HG03135 (cell line): ENCODE measurements around the gene SEL1L3.

Experiments used
- ATAC-seq: cut with Tn5 transposase; IDR thresholded peaks from one replicate; pipeline ENCODE4 v1.9.1; 2021; ENCODE audit warnings: mild to moderate bottlenecking, moderate library complexity; ENCODE audit not compliant: unreplicated experiment

SEL1L3 gene

DNA sequence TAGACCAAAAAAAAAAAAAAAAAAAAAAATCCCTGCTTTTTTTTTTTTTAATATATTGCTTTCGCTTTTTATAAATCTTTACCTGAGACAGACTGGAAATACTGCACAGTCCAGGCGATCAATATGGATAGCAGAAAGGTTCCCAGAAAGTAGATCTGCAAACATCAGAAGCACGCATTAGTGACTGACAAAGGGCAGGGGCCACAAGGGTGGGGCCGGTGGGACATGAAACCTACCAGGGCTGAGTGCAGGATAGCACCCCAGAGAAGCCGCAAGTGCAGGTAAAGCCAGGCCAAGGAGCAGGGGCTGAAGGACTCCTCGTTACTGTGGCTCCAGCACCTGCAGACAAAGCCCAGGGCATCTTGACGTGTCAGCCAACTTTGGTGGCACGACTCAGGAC lies 105.3 kb downstream of the SEL1L3 start:
- no peak for ATAC-seq

DNA sequence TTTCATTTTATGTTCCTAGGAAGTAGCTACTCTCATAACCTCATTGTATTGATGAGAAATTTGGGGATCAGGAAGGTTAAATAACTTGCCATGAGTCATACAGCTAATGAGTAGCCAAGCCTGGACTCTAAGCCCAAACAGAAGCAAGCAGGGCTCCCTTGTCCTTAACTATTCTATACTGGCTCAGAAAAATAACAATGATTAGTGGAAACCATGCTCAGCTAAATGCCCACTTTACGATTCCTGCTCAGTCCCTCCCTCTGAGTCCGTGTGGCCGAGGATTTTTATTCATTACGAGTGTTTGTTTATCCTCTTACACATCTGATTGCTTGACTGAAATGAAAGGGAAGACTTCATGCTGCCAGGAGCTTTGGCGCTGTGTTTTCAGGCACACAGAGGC lies 106.3 kb downstream of the SEL1L3 start:
- ATAC-seq = no peak

DNA sequence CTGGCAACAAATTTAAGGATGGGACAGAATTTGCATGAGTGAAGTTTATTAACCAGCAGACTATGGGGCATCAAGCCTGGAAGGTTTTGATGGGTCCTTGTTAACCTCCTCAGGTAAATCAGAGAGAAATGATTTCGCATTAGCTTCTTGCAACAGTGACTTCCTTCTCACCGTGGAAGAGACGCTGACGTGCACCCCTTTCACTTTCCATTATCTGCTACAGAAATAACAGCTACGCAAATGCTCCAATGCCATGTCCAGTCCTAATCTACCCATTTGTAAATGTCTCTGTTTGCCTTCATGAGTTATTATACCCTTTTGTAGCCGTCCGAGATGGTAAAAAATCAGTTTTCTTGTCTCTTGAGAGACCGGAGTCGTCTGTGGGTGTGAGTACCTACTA lies 106.9 kb downstream of the SEL1L3 start:
- ATAC-seq = no peak

DNA sequence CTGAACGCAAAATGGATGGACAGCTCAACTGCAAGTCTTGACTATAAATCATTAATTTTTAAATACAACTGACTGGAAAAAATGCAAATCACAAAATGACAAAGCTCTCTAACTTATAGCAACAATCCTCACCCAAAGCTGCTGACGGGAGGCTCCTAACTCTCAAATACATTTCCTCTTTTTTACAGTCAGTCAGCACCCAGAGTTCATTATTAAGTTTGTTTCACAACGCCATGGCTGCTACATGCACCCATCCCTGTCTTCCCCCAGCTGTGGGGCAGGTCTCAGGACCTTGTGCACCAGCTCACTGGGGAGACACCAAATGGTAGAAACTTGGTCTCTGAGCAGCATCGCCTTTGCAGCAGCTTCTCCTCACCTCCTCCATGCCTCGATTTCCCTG lies 109.5 kb downstream of the SEL1L3 start:
- ATAC-seq = no peak

DNA sequence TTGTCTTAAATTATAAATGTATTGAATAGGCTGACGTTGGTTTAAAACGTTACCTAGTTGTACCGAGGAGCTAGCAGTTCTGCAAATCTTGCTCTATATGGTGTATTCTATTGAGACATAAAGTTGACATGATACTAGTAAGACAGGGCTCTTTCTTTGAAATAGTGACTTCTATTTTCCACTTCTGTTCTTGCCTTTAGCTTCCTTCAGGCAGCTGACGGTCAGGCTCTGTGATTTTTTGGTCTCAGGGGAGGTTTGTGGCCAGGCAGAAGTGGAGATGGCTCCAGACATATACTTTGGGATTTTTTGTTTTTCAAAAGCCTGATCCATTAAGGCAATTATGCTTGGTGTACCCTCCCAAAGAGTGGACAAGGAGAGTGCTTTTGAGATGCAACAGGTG lies 111.9 kb downstream of the SEL1L3 start:
- no peak for ATAC-seq

DNA sequence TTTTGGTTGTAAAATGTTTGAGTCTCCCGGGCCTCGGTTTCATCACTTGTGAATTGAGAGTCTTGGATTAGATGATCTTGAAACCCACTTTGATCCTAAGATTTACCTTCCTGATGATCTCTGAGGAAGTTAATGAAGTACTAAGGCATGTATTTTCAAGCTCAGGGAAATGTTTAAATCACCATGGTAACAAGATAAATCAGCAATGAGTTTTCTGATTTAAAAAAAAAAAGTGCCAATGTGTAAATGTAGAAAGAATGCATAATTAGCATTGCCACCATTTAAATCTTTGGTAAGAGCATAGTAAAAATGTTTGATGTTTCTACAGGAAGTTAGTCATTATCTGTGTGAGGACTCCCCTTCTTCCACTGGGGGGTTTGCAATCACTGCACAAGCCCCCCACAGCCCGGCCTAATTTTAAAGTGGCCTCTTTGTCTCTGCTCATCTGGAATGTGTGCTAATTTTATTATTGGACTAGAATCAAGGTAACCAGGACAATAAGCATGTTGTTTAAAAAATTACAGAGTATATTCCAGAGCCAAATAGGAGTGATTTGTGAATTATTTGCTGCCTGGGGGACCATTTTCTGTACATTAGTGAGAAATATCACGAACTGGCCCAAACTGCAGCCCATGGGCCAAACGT lies 113.5 kb downstream of the SEL1L3 start:
- no peak for ATAC-seq

DNA sequence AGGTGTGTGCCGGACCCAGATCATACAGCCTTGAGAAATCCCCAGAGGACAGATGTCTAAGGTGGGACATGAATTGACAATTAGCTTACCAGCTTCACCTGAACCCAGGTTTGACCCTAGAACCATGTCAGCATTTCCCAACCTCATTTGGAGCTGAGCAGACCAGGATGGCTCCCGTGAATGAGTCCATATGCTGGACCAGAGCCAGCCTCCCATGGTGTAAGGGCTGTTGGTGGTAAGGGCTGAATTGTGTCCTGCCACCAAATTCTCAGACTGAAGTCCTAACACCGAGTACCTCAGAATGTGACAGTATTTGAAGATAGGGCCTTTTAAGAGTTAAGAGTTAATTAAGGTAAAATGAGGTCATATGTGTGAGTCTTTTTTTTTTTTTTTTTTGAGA lies 118.8 kb downstream of the SEL1L3 start:
- ATAC-seq = no peak

DNA sequence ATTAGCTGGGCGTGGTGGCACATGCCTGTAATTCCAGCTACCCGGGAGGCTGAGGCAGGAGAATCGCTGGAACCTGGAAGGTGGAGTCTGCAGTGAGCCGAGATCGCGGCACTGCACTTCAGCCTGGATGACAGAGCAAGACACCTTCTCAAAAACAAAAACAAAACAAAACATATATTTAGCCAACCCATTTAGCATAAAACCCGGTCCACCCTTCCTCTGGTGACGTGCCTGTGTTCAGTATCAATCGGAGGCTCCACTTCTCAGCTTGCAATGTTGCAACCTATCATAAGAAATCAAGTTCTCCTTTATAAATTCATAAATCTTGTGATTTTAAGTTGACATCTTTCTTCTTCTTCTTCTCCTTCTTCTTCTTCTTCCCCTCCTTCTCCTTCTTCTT lies 133.2 kb downstream of the SEL1L3 start:
- no peak for ATAC-seq

DNA sequence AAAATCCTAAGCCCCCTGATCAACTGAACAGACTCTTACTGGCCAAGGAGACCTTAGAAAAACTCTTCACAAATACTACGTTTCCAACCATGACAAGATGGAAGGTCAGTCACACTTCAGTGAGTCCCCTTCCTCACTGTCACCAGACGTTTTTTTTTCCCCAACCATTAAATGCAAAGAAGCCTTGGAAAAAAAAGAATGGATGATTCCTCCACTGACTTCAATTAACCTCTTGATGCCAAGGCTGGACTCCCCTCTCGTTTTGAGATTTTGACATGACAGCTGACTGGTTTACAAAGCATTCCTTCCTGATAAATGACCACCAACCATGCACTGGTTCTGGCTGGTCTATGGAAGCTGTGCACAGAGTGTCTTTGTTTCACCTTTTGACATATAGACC lies 133.9 kb downstream of the SEL1L3 start:
- no peak for ATAC-seq

DNA sequence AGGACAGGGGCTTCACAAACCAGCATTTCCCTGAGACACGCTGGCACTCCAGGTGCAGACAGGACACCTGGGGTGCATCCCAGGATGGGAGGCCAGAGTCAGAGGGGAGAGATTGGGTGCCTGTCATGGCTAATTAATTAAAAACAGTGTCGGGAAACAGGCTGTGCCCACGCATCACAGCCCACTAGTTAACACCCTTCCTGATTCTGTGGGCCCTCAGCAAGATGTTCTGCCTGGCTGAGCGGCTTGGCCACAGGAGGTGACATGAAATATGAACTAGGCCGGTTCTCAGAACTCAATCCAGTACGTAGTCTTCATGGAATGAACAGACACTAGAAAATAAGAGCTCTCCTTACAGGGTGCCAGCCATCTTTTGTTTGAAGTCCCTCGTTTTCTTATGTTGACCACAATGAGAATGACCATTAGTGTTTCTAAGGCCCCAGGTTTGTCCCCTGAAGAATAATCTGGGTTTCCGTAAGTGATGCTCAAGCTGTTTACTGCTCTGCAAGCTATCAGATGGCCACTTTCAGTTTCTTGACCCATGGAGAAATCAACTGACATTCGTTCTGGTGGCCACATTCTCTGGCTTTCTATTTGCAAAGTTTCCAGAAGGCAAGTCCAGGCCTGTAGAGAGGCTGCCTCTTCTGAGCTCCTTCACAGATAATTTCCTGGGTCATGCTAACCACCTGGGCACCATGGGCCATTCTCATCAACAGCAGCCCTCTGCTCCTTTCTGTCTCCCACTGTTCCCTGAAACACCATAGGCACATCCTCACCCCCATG lies 134.9 kb downstream of the SEL1L3 start:
- ATAC-seq = no peak

DNA sequence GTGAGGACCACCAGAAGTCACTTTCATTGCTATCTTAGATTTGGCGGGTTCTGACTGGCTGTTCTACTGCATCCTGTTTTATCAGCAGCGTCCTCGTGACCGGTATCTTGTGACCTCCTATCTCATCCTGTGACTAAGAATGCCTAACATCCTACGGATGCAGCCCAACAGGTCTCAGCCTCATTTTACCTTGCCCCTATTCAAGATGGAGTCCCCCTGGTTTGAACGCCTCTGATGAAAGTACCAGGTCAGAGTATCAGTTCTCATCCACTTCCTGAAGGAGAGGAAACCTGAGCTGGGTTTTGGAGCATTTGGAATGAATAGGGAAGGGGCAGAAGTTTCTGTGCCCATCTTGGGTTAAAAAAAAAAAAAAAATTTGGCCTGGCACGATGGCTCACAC lies 136.9 kb downstream of the SEL1L3 start:
- ATAC-seq = no peak

DNA sequence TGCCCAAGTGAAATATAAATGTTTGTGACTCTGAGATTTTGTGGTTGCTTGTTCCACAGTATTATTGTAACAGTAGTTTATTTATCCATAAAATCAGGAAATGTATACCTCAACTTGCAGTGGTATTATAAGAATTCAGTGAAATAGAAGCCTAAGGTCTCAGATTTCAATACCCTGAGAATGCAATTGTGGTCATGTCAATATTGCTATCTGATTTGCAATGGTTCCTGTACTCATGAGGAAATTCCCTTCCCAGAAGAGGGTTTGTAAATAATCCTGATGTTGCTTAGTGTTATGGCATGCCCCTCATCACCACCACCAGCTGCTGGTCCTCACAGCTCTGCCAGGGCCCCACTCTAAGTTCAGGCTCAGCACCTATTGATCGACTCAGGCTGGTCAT lies 139.4 kb downstream of the SEL1L3 start:
- ATAC-seq = no peak

DNA sequence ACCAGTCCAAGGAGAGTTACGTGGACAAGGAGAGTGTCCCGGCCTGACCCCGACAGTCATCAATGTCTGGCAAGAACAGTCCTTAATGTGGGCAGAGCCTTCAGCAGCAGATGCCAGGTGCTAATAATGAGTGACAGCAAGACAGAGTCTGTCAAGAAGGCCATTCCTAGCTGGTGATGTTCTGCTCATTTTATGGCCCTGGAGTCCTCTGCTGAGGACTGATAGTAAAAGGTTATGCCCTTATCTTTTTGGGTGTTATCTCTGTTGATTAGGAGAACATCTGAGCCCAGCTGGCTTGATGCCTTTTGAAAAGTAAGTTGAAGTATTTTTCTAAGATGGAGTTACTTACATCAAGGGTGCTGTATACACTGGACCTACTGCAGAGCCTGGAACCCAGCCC lies 139.8 kb downstream of the SEL1L3 start:
- ATAC-seq = no peak

DNA sequence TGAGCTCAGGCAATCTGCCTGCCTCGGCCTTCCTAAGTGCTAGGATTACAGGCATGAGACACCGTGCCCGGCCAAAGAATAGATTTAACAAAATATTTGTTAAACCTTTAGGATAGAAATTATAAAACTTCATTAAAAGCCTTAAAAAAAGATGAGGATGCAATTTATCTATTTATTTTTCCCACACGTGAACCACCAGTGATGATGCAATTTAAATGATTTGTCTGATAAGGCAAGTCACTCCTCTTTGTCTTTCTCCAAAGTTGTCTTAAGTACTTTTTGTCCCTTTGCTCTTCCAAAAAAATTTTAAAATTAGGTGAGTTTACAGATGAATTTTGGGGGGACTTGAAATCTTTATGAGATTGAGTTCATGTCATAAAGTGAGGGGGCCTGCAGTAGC lies 149.0 kb downstream of the SEL1L3 start:
- ATAC-seq = no peak

DNA sequence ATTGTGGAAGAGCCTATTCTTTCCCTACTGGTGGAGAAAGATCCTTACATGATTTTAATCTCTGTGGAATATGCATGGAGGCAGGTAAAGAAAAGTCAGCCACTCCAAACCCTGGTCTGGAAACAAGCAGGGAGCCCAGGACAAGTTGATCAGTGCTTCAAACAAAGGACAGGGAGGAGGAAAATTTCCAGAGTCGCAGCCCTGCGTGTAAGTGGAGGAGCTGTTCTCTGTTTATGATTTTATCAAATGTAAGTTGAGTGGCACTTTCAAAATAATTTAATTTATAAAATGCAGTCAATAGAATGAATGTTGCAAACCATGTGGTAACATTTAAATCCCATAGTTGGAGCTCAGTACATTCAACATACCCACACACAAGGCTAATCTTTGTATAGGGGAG lies 150.2 kb downstream of the SEL1L3 start:
- no peak for ATAC-seq

DNA sequence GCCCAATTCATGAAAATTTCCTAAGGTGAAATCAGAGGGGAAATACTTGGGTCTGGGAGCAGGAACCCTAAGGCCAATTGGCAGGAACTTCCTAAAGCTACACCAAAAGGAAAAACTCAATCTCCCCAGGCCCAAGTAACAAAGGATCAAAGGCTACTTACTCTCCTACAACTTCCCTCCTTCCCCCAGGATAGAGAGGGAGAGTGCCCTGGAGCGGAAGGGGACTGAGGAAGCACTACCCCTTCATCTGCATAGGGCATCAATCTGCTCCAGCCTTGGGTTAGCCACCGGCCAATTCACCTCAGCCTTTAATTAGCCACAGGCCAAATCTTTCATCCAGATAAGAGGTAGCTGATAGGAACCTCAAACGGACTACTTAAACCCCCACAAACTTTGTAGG lies 152.2 kb downstream of the SEL1L3 start:
- no peak for ATAC-seq

DNA sequence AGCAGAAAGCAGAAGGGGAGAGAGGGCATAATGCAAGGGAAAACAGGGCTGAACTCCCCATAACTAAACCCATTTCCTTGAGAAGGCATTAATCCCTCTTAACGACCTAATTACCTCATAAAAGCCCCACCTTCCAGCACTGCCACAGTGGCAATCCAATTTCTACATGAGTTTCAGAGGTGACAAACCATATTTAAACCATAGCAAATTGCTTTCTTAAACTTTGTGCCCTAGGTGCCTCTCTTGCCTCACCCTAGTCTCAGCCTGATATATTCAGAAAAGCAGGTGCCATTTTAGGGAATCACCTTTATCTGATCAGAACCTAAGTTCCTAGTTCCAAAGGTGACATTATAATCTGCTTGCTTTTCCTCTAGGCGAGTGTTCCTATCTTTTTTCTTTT lies 158.3 kb downstream of the SEL1L3 start:
- ATAC-seq = no peak

DNA sequence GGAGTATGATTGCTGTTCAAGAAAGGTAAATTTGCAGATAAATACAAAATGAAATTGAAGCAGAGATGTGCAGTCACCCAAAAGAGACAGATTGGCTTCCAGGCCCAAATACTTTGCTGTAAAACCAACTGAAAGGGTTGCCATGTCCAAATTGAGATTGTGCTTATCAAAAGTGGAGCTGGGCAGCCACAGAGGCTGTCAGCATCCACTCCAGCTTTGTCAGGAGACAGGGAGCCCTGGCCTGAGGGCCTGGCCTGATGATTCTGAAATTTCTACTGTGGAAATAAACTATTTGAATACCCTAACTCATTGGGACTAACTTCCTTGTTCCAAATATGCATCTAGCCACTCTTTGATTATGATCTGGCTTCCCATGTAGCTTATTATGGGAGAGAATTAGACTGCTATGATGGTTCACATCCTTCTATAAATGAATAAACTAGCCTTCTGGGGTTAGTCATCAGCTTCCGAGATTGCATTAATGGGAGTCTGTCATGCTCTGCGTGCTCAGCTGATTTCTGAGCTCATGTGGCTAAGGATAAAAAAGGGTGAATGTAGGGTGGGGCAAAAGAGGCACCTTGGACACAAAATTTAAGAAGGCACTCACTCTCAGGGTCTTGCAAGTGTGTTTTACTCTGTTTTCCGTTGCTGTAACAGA lies 158.9 kb downstream of the SEL1L3 start:
- ATAC-seq = no peak

DNA sequence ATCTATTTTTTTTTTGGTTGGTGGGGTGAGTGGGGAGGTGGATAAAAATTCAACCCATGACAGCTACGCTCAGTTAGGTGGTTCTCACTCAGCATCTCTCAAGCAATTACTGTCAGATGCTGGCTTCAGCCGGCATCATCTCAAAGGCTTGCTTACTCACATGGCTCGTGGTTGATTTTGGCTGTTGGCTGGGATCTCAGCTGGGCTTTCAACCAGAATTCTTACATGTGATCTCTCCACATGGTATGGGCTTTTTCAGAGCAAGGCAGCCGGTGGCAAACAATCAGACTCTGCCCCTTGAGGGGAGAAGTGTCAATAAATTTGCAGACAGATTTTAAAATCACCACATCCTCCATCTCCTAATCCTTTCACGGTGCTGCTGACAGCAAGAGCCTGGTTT lies 159.9 kb downstream of the SEL1L3 start:
- no peak for ATAC-seq

DNA sequence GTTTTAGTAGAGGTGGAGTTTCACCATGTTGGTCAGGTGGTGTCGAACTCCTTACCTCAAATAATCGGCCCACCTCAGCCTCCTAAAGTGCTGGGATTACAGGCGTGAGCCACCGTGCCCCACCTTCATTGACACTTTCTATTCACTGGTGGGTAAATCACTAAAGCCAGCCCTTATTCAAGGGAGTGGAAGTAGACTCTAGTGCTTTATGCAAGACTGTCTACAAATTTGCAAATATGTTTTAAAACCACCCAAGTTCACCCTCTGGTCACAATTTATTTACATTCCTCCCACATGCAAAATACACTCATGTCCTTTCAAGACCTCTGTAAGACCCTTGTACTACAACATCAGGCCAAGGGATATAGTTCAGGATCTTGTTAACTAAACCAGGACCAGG lies 162.1 kb downstream of the SEL1L3 start:
- ATAC-seq = no peak

DNA sequence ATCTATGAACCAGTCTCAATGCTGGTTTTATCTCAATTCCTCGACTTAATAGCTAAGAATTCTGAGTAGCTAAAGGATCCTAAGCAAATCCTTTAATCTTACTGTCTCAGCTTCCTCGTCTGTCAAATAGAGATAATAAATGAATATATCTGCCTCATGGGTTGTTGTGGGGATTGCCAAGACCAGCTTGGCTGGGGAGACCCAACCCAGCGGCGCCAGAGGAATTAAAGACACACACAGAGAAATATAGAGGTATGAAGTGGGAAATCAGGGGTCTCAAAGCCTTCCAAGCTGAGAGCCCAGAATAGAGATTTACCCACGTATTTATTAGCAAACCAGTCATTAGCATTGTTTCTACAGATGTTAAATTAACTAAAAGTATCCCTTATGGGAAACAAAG lies 165.3 kb downstream of the SEL1L3 start:
- no peak for ATAC-seq
